LNCaP clone FGC (cell line): Measurements from ENCODE around the gene UBXN4.
A peak's percentile ranks its signal among the peaks of the same experiment; 100 is the strongest.
"Not testable (repeated sequence)": the region's sequence is repeated elsewhere in the genome, so short reads cannot be mapped to it uniquely, and the experiment has no call there.

Source experiments
- DNase-seq: peaks from one replicate; pipeline ENCODE4 v3.0.0-alpha.2; 2011; ENCODE audit warnings: low read depth
- H3K4me3 ChIP-seq: 2 replicates; pipeline ENCODE4 v1.5.1; 2011; ENCODE audit warnings: mild to moderate bottlenecking, low read depth, low read length, control low read depth
- TF ChIP-seq, protein P1 (sequence below): IDR thresholded peaks from 2 replicates; pipeline ENCODE4 v1.5.1; 2012; ENCODE audit warnings: mild to moderate bottlenecking; ENCODE audit not compliant: control insufficient read depth, insufficient read depth; ENCODE audit errors: extremely low read depth

Gene UBXN4, protein sequence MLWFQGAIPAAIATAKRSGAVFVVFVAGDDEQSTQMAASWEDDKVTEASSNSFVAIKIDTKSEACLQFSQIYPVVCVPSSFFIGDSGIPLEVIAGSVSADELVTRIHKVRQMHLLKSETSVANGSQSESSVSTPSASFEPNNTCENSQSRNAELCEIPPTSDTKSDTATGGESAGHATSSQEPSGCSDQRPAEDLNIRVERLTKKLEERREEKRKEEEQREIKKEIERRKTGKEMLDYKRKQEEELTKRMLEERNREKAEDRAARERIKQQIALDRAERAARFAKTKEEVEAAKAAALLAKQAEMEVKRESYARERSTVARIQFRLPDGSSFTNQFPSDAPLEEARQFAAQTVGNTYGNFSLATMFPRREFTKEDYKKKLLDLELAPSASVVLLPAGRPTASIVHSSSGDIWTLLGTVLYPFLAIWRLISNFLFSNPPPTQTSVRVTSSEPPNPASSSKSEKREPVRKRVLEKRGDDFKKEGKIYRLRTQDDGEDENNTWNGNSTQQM

DNA sequence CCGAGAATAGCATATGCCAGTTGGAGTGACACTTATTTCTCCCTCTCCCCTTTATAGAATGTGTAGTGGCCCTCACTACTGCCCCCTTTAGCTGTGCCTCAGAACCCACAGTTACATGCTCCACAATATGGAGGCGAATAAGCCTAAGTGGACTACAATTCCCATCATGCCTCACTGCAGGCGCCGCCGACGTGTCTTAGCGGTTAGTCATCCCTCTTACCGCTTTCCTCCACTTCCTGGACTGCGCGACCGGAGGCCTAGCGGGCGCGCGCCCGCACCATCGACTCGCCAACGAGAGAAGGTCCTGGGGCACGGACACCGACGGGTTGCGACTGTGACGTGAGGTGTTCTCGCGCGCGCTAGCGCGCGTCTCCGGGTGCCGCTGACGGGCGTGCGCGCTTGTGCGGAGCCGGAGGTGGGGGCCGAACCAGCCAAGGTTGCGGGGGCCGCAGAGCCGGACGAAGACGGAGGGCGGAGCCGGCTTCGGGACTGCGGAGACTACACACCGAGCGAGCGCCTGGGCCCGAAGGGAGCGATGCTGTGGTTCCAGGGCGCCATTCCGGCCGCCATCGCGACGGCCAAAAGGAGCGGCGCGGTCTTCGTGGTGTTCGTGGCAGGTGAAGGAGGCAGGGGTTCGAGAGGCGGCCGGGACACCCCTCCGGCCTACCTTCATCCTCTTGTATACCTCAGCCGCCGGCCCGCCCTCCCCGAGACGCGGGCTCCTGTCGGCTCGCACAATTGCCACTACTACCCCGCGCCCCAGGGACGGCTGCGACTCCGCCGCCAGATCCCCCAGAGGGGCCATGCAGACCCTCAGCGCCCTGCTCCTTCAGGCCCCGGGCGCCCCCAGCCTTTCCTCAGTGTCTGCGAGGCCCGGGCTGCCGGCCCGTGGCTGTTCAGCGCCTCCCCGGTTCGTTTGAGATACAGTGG lies at the start of gene UBXN4:
Gene UBXN4 (plus strand): TSS at position 461 of the 930 bp plus-strand sequence. CDS start 75 bp downstream, at position 536.
- TF ChIP-seq, protein P1, sequence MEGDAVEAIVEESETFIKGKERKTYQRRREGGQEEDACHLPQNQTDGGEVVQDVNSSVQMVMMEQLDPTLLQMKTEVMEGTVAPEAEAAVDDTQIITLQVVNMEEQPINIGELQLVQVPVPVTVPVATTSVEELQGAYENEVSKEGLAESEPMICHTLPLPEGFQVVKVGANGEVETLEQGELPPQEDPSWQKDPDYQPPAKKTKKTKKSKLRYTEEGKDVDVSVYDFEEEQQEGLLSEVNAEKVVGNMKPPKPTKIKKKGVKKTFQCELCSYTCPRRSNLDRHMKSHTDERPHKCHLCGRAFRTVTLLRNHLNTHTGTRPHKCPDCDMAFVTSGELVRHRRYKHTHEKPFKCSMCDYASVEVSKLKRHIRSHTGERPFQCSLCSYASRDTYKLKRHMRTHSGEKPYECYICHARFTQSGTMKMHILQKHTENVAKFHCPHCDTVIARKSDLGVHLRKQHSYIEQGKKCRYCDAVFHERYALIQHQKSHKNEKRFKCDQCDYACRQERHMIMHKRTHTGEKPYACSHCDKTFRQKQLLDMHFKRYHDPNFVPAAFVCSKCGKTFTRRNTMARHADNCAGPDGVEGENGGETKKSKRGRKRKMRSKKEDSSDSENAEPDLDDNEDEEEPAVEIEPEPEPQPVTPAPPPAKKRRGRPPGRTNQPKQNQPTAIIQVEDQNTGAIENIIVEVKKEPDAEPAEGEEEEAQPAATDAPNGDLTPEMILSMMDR, result peak; percentile 62
- DNase-seq, result peak; percentile 94
- H3K4me3 ChIP-seq, result peak within 1 kb of the TSS; percentile 89

DNA sequence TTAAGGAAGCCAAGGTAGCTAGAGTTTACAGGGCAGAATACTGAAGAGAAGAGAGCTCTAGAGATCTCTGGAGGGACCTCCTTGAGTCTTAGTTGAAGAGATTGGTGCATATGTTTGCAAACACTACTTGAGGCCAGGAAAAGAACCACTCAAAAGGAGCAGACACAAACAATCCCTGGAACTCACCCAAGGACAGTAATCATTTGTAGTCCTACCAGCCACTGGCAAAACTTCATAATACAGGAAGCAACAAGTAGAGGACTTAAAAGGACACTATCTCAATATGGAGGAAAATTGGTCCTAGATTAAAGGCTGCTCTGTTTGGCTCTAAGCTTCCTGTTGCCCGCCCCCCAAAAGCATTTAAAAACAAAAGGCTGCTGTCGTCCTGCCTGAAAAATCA lies 46.9 kb upstream of the UBXN4 start:
- TF ChIP-seq, protein P1, result no peak
- DNase-seq, result peak; percentile 18
- H3K4me3 ChIP-seq, result no peak overlapping the region

DNA sequence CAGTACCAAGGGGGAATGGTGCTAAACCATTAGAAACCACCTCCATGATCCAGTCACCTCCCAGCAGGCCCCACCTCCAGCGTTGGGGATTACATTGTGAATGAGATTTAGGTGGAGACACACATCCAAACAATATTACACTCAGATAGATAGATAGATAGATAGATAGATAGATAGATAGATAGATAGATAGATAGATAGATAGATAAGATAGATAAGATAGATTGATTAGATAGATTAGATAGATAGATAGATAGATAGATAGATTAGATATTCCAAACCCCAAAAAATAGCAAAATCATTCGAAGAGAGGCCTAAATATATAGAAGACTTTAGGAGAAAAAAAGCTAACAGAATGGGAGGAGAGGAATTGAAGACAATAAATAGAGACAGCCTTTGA lies 42.8 kb upstream of the UBXN4 start:
- TF ChIP-seq, protein P1, result no peak
- no peak for DNase-seq
- no peak overlapping the region for H3K4me3 ChIP-seq

DNA sequence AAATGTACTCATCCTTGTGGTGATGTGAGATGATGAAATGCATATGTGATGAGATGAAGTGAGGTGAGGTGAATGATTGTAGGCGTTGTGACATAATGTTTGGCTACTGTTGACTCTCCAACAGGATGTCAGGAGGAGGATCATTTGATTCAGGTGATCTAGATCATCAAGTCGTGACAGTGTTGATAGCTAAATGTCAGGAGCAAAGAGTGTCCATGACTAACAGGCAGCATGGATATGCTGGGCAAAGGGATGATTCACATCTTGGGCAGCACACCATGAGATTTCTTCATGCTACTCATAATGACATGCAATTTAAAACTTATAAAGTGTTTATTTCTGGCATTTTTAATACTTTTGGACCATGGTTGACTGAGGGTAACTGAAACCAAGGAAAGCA lies 40.2 kb upstream of the UBXN4 start:
- H3K4me3 ChIP-seq, result no peak overlapping the region
- DNase-seq, result no peak
- TF ChIP-seq, protein P1, result no peak

DNA sequence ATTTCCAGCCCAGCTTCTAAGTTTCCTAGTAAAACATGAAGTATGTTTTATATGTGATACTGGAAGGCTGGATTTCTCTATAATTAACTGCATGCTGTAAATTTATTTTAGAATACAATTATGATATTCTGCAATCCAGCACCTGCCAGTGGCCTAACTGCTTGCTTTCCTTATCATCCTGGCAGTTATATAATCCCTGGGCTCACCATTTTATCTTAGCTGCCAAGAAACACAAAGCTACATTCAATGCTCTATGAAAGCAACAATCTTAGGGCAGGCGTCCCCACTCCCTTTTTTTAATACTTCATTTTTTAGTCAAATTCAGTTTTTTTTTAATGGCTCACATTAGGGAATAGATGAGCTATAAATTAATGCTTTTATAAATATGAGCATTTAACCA lies 38.4 kb upstream of the UBXN4 start:
- no peak for DNase-seq
- TF ChIP-seq, protein P1, result no peak
- no peak overlapping the region for H3K4me3 ChIP-seq

DNA sequence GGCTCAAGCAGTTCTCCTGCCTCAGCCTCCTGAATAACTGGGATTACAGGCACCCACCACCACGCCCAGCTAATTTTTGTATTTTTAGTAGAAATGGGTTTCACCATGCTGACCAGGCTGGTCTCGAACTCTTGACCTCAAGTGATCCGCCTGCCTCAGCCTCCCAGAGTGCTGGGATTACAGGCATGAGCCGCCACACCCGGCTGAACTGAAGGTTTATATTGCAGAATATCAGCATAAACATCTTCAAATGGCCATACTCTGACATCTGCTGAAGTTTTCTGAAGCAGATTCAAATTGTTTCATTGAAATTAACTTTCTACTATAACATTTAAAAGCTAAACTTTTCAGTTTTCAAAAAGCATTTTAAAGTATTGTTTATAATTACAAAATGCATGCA lies 37.6 kb upstream of the UBXN4 start:
- not testable (repeated sequence) for DNase-seq, H3K4me3 ChIP-seq

DNA sequence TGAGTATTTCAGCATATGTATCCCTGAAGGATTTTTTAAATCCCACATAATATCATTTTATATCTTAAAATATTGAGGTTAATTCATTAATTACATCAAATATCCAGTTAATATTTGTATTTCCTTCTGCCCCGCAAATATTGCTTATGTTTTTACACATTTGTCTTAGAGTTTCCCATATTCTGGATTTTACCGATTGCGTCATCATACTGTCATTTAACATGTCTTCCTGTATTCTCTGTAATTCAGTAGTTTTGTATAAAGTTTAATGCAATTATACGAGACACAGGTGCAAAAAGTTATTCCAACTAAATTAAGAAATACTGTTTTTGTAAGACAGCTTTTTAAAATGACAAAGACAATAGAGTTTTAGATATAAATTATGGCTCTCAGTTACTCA lies 33.5 kb upstream of the UBXN4 start:
- H3K4me3 ChIP-seq, result no peak overlapping the region
- TF ChIP-seq, protein P1, result no peak
- no peak for DNase-seq
